GM12874 (cell line): ENCODE results near the gene GSK3B.

Experiments used
- TF ChIP-seq, protein P1 (sequence below): IDR thresholded peaks from 2 replicates; pipeline ENCODE4 v1.5.1; 2011; ENCODE audit warnings: low read depth, mild to moderate bottlenecking, control low read depth, low read length, moderate library complexity; ENCODE audit not compliant: insufficient read depth

The GSK3B gene

DNA sequence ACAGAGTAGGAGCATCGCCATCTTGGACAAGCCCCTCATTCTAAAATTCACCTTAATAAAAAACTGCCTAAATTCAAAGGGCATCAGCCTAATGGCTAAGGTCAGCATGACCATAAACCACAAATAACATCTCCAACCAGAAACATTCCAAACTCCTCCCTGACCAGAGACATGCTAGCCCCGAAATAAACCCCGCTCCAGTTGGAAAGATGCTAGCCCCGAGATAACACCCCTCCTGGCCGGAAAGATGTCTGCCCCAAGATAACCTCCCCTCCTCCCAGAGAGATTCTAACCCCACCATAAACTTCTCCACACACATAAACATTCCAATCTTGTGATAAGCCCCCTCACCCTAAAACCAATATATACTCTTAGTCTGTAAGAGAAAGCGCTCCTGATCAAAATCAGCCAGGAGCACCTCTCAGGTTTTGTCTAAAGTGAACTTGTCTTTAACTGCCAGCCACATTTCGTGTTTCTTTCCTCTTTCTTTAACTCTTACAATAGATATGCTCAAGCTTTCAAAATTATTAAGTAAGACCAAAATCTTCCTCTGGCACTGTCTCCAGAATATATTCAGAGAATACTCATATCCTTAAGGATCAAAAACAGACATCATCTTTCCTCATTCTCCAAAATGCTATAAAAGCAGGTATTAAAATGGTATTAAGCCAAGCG is 104.1 kb downstream of the GSK3B start:
- TF ChIP-seq, protein P1, sequence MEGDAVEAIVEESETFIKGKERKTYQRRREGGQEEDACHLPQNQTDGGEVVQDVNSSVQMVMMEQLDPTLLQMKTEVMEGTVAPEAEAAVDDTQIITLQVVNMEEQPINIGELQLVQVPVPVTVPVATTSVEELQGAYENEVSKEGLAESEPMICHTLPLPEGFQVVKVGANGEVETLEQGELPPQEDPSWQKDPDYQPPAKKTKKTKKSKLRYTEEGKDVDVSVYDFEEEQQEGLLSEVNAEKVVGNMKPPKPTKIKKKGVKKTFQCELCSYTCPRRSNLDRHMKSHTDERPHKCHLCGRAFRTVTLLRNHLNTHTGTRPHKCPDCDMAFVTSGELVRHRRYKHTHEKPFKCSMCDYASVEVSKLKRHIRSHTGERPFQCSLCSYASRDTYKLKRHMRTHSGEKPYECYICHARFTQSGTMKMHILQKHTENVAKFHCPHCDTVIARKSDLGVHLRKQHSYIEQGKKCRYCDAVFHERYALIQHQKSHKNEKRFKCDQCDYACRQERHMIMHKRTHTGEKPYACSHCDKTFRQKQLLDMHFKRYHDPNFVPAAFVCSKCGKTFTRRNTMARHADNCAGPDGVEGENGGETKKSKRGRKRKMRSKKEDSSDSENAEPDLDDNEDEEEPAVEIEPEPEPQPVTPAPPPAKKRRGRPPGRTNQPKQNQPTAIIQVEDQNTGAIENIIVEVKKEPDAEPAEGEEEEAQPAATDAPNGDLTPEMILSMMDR = no peak

DNA sequence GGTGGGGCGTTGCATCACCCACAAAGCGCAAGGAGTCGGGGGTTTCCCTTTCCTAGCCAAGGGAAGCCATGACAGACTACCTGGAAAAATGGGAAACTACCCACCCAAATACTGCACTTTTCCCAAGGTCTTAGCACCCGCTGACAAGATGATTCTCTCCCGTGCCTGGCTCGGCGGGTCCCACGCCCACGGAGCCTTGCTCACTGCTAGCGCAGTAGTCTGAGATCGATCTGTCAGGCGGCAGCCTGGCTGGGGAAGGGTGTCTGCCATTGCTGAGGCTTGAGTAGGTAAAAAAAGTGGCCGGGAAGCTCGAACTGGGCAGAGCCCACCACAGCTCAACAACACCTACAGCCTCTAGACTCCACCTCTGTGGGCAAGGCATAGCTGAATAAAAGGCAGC is 112.9 kb downstream of the GSK3B start:
- TF ChIP-seq, protein P1 = no peak

DNA sequence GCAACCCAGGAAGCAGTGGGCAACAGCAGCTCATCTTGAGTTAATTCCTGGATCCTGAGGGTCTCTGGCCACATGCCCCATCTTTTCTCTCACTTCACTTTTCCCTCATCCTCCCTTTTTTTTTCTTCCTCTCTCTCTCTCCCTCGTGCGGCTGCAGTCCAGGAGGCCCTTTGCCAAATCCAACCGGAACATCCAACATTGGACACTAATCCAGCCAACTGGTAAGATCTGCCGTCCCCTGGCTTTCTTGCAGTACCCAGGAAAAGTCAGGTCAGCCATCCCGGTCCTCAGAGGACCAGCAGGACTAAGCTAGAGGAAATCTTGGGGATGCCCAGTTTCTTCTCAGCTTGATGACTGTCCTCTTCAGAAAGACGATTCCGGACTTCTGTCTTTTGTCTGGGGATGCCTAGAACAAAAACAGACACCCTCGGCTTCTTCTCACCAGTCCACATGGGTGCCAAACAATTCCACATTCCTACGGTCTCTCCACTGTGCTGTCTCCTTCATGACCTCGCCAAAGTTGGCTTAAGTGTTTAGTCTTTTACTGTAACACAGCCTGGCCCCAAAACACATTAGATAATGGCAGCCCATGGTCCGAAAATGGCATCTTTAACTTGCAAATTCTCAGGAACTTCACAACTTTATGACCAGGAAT is 115.6 kb downstream of the GSK3B start:
- TF ChIP-seq, protein P1 = no peak

DNA sequence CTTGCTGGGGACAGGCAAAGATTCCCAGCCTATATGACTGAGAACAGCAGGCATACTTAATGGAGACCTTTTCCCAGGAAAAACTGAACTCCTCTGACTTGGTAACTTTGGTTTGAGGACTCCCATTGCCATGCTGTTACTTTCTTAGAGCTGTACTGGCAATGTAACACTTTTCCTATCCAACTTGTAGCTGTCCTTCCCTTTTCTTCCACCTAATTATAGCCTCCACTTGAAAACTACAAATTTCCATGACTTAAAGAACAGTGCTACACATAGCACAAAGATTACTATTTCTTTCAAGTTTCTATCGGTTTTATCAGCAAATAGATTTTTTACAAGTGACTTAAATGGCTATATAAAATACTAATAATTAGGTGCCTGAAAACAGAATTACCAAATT is 116.9 kb downstream of the GSK3B start:
- TF ChIP-seq, protein P1 = no peak

DNA sequence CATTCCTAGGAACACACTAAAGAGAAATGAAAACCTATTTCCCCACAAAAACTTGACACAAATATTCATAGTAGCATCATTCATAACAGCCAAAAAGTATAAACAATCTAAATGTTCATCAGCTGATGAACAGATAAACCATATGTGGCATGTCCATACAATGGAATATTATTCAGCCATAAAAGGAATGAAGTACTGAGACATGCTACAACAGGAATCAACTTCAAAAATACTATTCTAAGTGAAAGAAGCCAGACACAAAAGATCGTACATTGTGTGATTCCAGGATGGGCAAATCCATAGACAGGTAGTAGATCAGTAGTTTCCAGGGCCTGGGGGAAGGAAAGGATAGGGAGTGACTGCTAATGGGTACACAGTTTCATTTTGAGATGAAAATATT is 118.0 kb downstream of the GSK3B start:
- TF ChIP-seq, protein P1 = no peak

DNA sequence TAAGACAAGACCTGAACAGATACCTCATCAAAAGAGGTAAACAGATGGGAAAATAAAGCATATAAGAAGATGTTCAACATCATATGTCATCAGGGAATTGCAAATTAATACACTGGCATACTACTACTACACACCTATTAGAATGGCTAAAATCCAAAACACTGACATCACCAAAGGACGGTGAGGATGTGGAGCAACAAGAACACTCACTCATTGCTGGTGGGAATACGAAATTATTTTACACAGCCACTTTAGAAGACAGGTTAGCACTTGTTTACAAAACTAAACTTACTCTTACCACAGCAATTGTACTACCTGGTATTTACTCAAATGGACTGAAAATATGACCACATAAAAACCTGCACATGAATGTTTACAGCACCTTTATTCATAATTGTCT is 119.6 kb downstream of the GSK3B start:
- TF ChIP-seq, protein P1 = no peak

DNA sequence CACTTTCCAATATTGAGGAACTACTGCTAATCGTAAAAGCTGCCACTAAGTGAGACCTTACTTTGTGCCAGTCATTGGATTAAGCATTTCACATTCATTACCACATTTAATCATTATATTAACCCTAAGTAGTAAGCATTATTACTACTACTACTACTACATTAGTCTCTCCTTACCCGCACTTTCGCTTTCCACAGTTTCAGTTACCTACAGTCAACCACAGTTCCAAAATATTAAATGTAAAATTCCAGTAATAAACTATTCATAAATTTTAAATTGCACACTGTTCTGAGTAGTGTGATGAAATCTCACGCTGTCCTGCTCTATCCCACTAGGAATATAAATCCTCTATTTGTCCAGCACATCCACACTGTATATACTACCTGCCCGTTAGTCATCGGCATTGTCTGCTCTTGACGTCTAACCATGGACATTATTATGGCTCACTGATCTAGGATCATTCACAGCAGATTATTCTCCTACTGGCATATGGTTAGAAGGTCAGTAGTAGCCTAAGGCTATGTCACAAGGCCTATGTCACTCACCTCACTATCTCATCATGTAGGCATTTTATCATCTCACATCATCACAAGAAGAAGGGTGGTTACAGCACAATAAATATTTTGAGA is 121.1 kb downstream of the GSK3B start:
- TF ChIP-seq, protein P1 = no peak
